Measurements from ENCODE around the gene MGAT4A.
"Not testable (repeated sequence)": the region's sequence is repeated elsewhere in the genome, so short reads cannot be mapped to it uniquely, and the experiment has no call there.

The MGAT4A gene

GRCh38 chr2:98701230-98701629 lies 29.7 kb downstream of the MGAT4A start:
- DNase-seq, result no peak

DNA sequence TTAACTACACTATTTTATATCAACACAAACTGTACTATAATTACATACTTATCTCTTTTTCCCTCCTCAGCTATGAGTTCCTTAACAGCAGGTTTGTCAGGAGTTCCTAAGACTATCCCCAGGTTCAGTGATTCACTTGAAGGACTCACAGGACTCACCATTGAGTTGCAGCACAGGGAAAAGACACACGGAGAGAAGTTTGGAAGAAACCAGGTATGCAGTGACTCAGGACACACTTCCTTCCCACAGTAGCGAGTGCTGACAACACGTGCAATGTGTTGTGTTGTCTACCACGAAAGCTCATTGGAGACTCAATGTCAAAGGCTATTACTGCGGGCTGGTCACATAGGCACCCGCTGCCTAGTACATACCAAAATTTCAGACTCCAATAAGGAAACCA lies 32.0 kb downstream of the MGAT4A start:
- DNase-seq, result no peak

- DNase-seq, result no peak
These were observed 33.1 kb downstream of the MGAT4A start for GRCh38 chr2:98697651-98698337.

DNA sequence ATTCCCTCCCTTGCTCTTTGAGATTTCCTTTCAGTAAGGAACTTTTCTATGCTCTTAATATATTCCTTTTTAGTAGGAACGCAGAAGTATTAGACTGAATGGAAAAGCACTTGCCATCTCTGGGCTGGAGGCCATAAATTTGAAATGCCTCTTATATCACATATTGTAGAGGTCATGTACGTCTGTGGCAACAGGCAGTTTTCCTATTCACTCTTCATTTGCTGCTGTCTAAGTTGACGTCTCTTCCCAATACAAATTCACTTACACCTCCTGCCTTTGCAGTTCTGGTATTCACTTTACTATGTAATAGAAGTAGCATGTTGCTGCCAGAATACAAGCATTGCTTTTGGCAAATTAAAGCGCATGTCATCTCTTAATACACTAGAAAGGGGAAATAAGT lies 34.7 kb downstream of the MGAT4A start:
- DNase-seq, result no peak

DNA sequence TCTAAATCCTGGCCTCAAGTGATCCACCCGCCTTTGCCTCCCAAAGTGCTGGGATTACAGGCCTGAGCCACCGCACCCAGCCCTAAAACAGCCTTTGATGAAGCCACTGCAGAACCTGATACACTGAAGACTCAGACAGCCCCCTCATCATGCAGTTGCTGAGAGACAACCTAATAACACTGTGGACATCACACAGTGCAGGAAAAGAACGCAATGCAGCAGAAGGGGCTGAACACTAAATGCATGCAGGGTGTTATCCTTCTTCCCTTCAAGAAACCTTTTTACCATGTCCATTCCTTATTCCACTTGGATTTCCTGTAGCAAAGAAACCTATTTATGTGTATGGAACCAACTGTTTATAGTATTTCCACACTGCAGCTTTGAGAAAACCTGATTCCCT lies 35.7 kb downstream of the MGAT4A start:
- no peak for DNase-seq

GRCh38 chr2:98693477-98693876 lies 37.5 kb downstream of the MGAT4A start:
- DNase-seq, result no peak

- DNase-seq, result peak in 1 of 2 donors; percentile 40
These were observed 38.6 kb downstream of the MGAT4A start for GRCh38 chr2:98692090-98693054.

DNA sequence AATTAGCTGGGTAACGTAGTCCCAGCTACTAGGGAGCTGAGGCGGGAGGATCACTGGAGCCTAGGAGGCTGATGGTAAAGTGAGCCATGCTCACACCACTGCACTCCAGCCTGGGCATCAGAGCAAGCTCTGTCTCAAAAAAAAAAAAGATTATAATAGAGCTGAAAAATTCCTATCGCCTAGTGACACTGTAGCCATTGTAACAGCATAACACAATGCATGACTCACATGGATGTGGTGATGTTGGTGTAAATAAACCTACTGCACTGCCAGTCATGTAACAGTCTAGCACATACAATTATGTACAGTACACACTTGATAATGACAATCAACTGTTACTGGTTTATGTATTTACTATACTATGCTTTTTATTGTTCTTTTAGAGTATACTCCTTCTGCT lies 39.6 kb downstream of the MGAT4A start:
- no peak for DNase-seq

DNA sequence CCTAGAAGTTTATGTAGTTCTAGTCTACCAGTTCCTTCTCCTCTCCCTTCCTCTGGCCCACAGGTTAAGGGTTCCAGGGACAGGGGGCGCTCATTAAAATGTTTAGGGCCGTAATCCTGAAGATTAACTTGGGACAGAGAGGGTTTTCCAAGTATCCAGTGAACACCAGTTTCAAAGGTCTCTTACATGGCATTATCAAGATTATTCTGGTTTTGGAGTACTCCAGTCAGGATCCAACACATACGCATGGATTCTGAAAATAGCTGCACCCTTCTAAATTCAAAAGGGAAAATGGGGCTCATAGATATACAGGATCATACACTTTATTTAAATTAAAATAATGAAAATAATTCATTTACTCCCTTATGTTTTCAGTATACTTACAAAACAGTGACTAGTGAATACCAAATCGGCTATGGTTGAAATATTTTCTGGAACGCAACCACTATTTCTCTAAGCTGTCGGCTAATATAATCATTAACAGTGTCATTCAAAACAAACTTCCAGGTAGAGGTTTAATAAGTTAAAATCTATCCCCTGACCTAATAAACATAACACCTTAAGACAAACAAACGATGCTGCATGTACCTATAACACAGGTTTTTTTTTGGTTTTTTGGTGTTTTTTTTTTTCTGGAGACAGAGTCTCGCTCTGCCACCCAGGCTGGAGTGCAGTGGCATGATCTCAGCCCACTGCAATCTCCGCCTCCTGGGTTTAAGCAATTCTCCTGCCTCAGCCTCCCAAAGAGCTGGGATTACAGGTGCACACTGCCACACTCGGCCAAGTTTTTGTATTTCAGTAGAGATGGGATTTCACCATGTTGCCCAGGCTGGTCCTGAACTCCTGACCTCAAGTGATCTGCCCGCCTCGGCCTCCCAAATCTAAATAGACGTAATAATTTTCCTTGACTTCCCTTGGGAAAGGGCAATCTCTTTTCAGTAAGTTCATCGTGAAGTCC lies 44.7 kb downstream of the MGAT4A start:
- DNase-seq, result no peak

GRCh38 chr2:98683728-98684127 lies 47.2 kb downstream of the MGAT4A start:
- DNase-seq, result no peak

DNA sequence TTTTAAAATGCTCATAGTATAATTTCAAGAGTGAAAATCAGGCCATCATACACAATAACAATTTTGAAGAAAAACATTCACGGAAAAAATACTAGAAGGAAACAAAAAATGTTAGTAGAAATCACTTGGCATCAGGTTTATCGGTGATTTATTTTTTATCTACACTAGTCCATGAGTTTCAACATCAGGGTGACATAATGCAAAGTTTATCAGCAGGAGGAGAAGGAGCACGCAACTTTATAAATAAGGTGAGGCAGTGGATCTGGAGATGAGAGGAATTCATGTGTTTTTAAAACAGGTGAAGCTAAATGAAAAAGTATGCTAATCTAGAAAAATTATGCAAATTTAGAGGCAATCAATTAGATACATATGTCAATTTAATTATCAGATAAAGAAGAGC lies 54.2 kb downstream of the MGAT4A start:
- DNase-seq, result no peak

GRCh38 chr2:98674233-98674964 lies 56.5 kb downstream of the MGAT4A start:
- no peak for DNase-seq

DNA sequence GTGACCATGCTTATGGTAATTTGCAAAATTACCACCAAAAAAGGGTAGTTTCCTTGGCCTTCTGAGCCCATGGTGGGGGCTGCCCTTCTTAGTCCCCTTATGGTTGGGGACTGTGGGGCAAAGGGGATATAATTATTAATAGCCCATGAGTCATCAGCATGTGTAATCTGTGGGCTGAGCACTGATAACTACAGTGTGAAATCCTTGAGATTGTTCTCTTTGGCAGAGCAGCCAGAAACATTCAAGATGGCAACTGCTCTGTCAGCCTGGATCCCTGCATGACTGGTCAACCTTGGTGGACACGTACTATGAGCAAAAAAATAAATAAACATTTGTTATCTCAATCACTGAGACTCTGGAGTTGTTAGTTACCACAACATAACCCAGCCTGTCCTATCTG lies 61.3 kb downstream of the MGAT4A start:
- no peak for DNase-seq

GRCh38 chr2:98665677-98666076 lies 65.3 kb downstream of the MGAT4A start:
- no peak for DNase-seq

DNA sequence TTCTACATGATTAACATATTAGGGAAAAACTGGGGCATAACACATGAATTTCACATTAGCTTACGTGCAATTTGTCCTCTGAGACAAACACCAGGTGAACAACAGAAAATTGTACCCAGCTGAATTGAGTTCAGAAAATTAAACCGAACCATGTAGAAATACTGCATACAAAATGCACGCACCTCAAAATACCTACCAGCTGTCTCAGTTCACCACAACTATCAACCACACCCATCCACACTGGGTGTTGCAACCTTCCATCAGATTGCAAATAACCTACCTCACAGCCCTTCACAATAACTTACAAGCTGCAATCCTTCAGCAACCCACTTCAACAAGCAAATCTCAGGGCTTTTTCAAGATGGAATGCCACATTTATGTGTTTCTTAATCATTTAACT lies 66.6 kb downstream of the MGAT4A start:
- peak; percentile 45 to 55 for DNase-seq

DNA sequence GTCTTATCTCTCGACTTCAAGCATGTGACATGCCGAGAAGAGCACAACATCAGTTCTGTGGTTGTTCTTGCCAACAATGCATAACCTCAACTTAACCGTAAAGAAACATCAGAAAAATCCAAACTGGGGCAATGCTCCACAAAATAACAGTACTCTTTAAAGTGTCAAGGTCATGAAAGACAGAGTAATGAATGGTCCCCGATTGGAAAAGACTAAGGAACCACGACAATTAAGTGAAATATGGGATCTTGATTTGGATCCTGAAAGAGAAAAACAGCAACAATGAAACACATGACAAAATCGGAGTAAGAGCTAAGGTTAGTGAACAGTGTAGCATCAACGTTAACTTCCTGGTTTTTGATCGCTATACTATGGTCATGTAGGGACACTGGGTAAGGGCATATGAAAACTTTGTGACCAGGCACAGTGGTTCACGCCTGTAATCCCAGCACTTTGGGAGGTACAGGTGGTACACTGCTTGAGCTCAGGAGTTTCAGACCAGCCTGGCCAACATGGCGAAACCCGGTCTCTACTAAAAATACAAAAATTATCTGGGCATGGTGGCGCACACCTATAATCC lies 67.3 kb downstream of the MGAT4A start:
- DNase-seq, result peak in 1 of 2 donors; percentile 4

DNA sequence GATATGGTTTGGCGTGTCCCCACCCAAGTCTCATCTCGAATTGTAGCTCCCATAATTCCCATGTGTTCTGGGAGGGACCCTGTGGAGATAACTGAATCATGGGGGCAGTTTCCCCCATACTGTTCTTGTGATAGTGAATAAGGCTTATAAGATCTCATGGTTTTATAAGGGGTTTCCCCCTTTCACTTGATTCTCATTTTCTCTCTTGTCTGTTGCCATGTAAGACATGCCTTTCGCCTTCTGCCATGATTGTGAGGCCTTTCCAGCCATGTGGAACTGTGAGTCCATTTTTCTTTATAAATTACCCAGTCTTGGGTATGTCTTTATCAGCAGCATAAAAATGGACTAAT lies 71.5 kb downstream of the MGAT4A start:
- DNase-seq, result not testable (repeated sequence)

- peak; percentile 18 to 22 for DNase-seq
These were observed 72.0 kb downstream of the MGAT4A start for GRCh38 chr2:98658816-98659490.

DNA sequence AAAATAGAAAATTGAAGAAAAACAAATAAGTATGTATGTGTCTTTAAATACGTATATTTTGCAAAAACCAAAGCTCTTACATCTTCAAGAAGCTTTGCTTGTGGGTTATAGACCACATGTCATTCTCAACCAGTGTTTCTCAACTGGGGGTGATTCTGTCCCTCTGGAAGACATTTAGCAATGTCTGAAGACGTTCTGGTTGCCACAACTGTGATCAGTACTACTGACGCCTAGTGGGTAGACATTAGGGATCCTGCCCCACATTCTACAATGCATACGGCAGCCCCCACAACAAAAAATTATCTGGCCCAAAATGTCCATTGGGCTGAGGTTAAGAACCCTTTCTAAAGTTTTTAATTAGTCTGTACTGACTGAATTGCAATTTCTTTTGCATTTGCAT lies 74.1 kb downstream of the MGAT4A start:
- no peak for DNase-seq

- DNase-seq, result no peak
These were observed 76.0 kb downstream of the MGAT4A start for GRCh38 chr2:98654699-98655495.
